ENCODE results near the gene OSM. TPM values are rescaled to one million over a fixed set of nuclear protein-coding genes. Genes with fewer than 3 reads are reported as not detected.

OSM gene
- total RNA-seq, 1 experiment from 2014 or later = not detected

DNA sequence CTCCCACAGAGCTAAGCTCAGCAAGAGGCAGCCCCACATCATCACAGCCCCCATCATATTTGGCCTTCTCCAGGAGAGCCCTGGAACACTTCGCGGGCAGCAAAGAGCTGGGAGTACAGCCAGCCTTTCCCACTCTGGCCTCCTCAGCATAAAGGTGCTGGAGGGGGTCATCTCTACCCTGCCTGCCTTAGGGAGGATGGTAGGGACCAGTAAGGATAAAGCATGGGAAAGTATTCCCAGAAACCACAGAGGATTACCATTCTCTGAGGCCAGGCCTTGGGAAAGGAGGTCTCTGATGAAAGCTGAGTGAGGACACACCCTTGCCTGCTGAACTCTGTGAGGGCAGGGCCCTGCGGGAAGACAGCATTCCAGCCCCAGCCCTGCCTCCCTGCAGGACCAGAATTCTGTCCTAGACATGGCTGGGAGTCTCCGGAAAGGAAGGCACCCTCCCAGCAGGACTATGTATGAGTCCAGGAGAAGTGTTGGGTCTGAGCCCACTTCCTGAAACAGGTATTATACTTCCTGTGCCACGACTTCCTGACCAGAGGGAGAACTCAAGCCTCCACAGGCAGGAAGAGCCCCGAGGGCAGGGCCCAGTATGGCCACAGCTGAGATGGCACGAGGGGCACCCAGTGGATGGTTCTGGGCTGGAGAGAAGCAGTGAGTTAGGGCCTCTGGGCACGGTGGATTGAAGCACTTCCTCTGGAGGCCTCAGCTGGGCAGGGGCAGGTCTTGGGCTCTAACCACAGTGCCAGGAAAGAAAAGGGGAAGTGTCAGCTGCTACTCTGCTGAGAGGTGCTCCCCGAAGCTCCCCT lies 35.6 kb upstream of the OSM start:
- Mint-ChIP-seq H3K9me3 (ENCODE audit: low read depth, unreplicated experiment) (no peaks in the 10 kb centered on the region), H3K4me3 (ENCODE audit: low read depth, unreplicated experiment) (peak overlapping the region; percentile 37), H3K4me1 (ENCODE audit: low read depth, unreplicated experiment) (peaks cover 85% of the 10 kb centered on the region), H3K27me3 (ENCODE audit: unreplicated experiment) (no peaks in the 10 kb centered on the region), H3K36me3 (ENCODE audit: insufficient read depth, unreplicated experiment) (peaks cover 47% of the 10 kb centered on the region), H3K27ac (ENCODE audit: unreplicated experiment) (peak overlapping the region; percentile 81)
- intact Hi-C loops (cut with micrococcal nuclease; ENCODE audit: unreplicated experiment) = no loop called here
- CTCF ChIA-PET = interaction anchor here (1.3 to 1.9 kb wide), 2 partner anchors 14 to 45 kb away, joined by 3 to 7 read pairs; no protein-coding TSS in a partner anchor
- TF ChIP-seq CTCF (IDR thresholded peaks at IDR 0.05; ENCODE audit: unreplicated experiment) = no peak
- BruUV-seq (replicated peaks) = no TSS peak
- DNase-seq = peak; percentile 59

DNA sequence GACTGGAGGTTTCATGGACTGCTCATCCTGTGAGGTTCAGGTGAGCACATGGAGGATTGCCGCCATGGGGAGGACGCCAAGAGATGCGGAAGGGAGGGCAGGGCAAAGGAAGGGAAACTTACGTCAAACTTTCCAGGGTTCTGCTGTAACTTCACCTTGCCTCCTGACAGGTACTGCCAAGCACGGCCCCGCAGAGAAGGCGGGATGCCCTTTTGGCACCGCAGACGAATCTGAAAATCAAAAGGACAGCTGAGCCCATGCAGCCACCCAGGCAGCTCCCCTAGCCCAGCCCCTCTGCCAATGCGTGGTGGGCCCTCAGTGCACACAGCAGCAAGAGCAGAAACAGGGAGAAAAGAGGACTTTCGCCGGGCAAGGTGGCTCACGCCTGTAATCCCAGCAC lies 32.7 kb upstream of the OSM start:
- TF ChIP-seq CTCF (IDR thresholded peaks at IDR 0.05; ENCODE audit: unreplicated experiment) = no peak
- Mint-ChIP-seq H3K9me3 (ENCODE audit: low read depth, unreplicated experiment) (no peaks in the 10 kb centered on the region), H3K4me3 (ENCODE audit: low read depth, unreplicated experiment) (no peak overlapping the region), H3K27me3 (ENCODE audit: unreplicated experiment) (no peaks in the 10 kb centered on the region), H3K4me1 (ENCODE audit: low read depth, unreplicated experiment) (peaks cover 56% of the 10 kb centered on the region), H3K36me3 (ENCODE audit: insufficient read depth, unreplicated experiment) (peaks cover 55% of the 10 kb centered on the region), H3K27ac (ENCODE audit: unreplicated experiment) (peak overlapping the region; percentile 36)
- CTCF ChIA-PET = interaction anchor here (1.7 to 2.3 kb wide), 2 partner anchors 10 to 88 kb away, joined by 6 to 45 read pairs; partner anchors contain the start of genes CASTOR1 and RNF215
- no TSS peak for BruUV-seq (replicated peaks)
- intact Hi-C loops (cut with micrococcal nuclease; ENCODE audit: unreplicated experiment) = no loop called here
- DNase-seq = no peak

DNA sequence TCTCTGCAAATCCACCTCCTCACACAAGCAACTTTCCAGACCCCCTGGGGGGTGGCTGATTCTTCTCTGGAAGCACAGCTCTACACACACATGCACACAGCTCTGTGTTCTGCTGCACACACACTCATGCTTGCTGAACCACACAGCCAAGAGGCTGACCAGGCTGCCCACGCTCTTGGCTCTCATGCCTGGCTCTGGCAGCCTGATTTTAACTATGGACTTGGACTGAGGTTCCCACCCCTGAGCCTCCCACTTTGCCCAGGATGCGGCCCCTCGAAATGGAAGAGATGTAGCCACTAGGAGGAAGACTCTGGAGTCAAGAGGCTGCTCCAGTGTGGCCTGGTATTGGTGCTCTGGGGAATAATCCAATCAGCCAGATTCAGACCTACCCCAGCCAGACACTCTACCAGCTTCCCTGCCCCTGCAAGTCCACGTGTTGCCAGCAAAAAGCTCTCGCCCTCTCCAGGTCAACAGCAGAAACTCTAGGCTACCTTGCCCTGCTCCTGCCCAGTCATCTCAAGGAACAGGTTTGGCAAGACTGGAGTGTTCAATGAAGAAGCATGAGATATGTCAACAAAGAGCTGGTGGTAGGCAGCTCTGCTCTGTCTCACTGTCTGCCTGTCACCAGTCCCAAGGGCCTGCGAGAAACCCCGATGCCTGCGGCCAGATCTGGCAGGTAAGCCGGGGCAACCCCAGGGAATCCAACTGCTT lies 31.5 kb upstream of the OSM start:
- H3K9me3 Mint-ChIP-seq (ENCODE audit: low read depth, unreplicated experiment) = no peaks in the 10 kb centered on the region
- TF ChIP-seq CTCF (IDR thresholded peaks at IDR 0.05; ENCODE audit: unreplicated experiment) = no peak
- BruUV-seq (replicated peaks) = no TSS peak
- intact Hi-C loops (cut with micrococcal nuclease; ENCODE audit: unreplicated experiment) = no loop called here
- peak overlapping the region; percentile 31 for H3K4me3 Mint-ChIP-seq (ENCODE audit: low read depth, unreplicated experiment)
- CTCF ChIA-PET = interaction anchor here (0.6 to 2.3 kb wide), 12 partner anchors 9 to 146 kb away, joined by 3 to 45 read pairs (median 4); partner anchors contain the start of genes CASTOR1, CCDC157, RNF215 and SF3A1
- DNase-seq = peak; percentile 81
- no peaks in the 10 kb centered on the region for H3K27me3 Mint-ChIP-seq (ENCODE audit: unreplicated experiment)
- H3K4me1 Mint-ChIP-seq (ENCODE audit: low read depth, unreplicated experiment) = peaks cover 45% of the 10 kb centered on the region
- peaks cover 59% of the 10 kb centered on the region for H3K36me3 Mint-ChIP-seq (ENCODE audit: insufficient read depth, unreplicated experiment)
- peak overlapping the region; percentile 36 for H3K27ac Mint-ChIP-seq (ENCODE audit: unreplicated experiment)

DNA sequence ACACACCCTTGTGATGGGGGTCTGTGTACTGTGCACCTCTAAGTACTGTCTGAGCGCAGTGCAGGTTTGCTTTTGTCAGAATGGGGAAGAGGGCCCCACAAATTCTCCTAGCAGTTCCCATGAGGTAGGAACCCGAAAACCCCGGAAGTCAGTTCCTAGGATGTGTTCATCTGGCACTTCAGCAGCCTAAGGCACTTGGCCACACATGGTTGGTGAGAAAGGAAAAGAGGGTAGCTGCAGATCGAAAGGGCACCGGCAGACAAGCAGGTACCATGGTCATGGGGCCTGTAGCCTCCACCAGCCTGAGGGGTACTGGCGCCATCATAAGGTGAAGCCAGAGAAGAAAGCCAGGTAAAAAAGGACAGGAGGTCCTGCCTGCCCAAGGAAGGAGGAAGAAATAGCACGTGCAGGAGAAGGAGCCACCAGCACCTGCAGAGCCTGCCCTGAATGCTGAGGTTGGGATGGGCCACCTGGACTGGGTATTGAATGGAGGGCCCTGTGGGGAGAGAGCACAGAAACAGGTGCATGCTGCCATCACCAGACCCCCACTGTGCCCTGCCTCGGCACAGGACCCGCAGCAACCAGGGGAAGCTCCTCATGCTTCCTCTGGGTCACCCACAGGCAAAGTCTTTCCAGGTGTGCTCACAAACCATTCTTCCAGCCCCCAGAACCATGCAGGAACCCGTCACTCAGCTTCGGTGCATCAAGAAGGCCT lies 30.8 kb upstream of the OSM start:
- H3K36me3 Mint-ChIP-seq (ENCODE audit: insufficient read depth, unreplicated experiment) = peaks cover 58% of the 10 kb centered on the region

More for the DNA sequence above, 30.8 kb upstream of the OSM start:
- CTCF ChIA-PET = interaction anchor here (1.0 to 2.3 kb wide), 7 partner anchors 8 to 147 kb away, joined by 3 to 45 read pairs (median 6); partner anchors contain the start of genes CASTOR1, RNF215 and TBC1D10A
- BruUV-seq (replicated peaks) = no TSS peak
- H3K27me3 Mint-ChIP-seq (ENCODE audit: unreplicated experiment) = no peaks in the 10 kb centered on the region
- no peak for DNase-seq
- peak overlapping the region; percentile 39 for H3K27ac Mint-ChIP-seq (ENCODE audit: unreplicated experiment)
- intact Hi-C loops (cut with micrococcal nuclease; ENCODE audit: unreplicated experiment) = no loop called here
- no peak overlapping the region for H3K4me3 Mint-ChIP-seq (ENCODE audit: low read depth, unreplicated experiment)
- H3K9me3 Mint-ChIP-seq (ENCODE audit: low read depth, unreplicated experiment) = no peaks in the 10 kb centered on the region
- no peak for TF ChIP-seq CTCF (IDR thresholded peaks at IDR 0.05; ENCODE audit: unreplicated experiment)
- H3K4me1 Mint-ChIP-seq (ENCODE audit: low read depth, unreplicated experiment) = peaks cover 37% of the 10 kb centered on the region
